A549 (cell line): ENCODE results near the gene DACT3.

Experiments used
- BHLHE40 ChIP-seq: IDR thresholded peaks from 2 replicates; pipeline ENCODE4 v1.6.1; 2012; ENCODE audit warnings: low read depth, low read length, inconsistent platforms
- CEBPB ChIP-seq, 2 experiments: fragments of >200 bp in 1 of 2; sonication (Bioruptor Twin) in 1 of 2; formaldehyde crosslinking in 1 of 2; IDR thresholded peaks; 2 replicates each; pipeline ENCODE4 v1.6.1; 2012 to 2016
- ESRRA ChIP-seq: fragments of 150-350 bp; IDR thresholded peaks from 2 replicates; pipeline ENCODE4 v1.6.1; 2014; ENCODE audit warnings: mild to moderate bottlenecking, low read length, borderline replicate concordance
- HDAC2 ChIP-seq: fragments of 200-600 bp; sonication (generic); IDR thresholded peaks from 2 replicates; pipeline ENCODE4 v1.6.1; 2016
- KDM1A ChIP-seq: fragments of 200-600 bp; sonication (generic); IDR thresholded peaks from 2 replicates; pipeline ENCODE4 v1.6.1; 2016; ENCODE audit warnings: low read depth, mild to moderate bottlenecking
- MAZ ChIP-seq: fragments of 150-350 bp; IDR thresholded peaks from 2 replicates; pipeline ENCODE4 v1.6.1; 2014; ENCODE audit warnings: antibody characterized with exemption, low read depth, low read length, borderline replicate concordance
- NFE2L2 ChIP-seq: fragments of 150-350 bp; conservative IDR thresholded peaks from 2 replicates; pipeline ENCODE4 v1.6.1; 2014; ENCODE audit warnings: low read length
- POLR2A ChIP-seq: IDR thresholded peaks from 2 replicates; pipeline ENCODE4 v1.6.1; 2012; ENCODE audit warnings: mild to moderate bottlenecking, low read length
- POLR2AphosphoS2 ChIP-seq: conservative IDR thresholded peaks from 2 replicates; pipeline ENCODE4 v1.6.1; 2012; ENCODE audit warnings: low read length, improper control_type of control experiment, inconsistent platforms
- SREBF2 ChIP-seq: fragments of 450-650 bp; IDR thresholded peaks from 2 replicates; pipeline ENCODE4 v1.6.1; 2014; ENCODE audit warnings: mild to moderate bottlenecking, moderate library complexity
- TP53 ChIP-seq: fragments of 250-450 bp; sonication (Bioruptor Pico); IDR thresholded peaks from 2 replicates; pipeline ENCODE4 v1.5.0; 2021; ENCODE audit warnings: mild to moderate bottlenecking, moderate library complexity
- TF ChIP-seq, protein P1 (sequence below): fragments of >200 bp; sonication (Bioruptor Twin); formaldehyde crosslinking; IDR thresholded peaks from 3 replicates; pipeline ENCODE4 v1.5.1; 2016
- TF ChIP-seq, protein P2 (sequence below): fragments of 450-650 bp; IDR thresholded peaks from 2 replicates; pipeline ENCODE4 v1.6.1; 2014; ENCODE audit warnings: antibody characterized with exemption
- TF ChIP-seq, protein P3 (sequence below): fragments of 250-450 bp; sonication (Bioruptor Pico); IDR thresholded peaks from 2 replicates; pipeline ENCODE4 v1.5.0; 2021; ENCODE audit warnings: mild to moderate bottlenecking, moderate library complexity, borderline replicate concordance

DNA sequence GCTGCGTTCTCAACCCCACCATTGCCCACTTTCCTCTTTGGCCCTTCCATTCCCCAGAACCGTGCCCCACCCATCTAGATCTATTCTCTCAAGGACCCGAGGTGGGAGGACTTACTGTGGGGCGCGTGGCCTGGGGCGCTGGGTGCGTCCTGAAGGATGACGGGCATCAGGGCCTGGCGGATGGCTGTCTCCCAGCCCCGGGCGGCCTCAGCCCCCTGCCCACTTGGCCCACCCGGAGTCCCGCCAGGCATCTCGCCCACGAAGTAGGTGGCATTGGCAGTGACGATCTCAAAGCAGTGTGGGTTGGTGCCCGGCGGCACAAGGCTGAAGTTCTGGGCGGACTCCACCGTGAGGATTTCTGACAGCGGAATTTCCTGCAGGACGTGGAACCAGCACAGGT, 32.8 kb upstream of the DACT3 start:
- TF ChIP-seq HDAC2 (no peak), CEBPB (IDR thresholded peaks at IDR 0.05) (no peak), NFE2L2 (no peak), POLR2A (no peak), MAZ (no peak), TP53 (CRISPR knock-in tag) (no peak), POLR2AphosphoS2 (no peak), BHLHE40 (no peak), ESRRA (no peak), KDM1A (no peak), SREBF2 (no peak)
- TF ChIP-seq, protein P1, sequence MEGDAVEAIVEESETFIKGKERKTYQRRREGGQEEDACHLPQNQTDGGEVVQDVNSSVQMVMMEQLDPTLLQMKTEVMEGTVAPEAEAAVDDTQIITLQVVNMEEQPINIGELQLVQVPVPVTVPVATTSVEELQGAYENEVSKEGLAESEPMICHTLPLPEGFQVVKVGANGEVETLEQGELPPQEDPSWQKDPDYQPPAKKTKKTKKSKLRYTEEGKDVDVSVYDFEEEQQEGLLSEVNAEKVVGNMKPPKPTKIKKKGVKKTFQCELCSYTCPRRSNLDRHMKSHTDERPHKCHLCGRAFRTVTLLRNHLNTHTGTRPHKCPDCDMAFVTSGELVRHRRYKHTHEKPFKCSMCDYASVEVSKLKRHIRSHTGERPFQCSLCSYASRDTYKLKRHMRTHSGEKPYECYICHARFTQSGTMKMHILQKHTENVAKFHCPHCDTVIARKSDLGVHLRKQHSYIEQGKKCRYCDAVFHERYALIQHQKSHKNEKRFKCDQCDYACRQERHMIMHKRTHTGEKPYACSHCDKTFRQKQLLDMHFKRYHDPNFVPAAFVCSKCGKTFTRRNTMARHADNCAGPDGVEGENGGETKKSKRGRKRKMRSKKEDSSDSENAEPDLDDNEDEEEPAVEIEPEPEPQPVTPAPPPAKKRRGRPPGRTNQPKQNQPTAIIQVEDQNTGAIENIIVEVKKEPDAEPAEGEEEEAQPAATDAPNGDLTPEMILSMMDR = no peak
- TF ChIP-seq, protein P2, sequence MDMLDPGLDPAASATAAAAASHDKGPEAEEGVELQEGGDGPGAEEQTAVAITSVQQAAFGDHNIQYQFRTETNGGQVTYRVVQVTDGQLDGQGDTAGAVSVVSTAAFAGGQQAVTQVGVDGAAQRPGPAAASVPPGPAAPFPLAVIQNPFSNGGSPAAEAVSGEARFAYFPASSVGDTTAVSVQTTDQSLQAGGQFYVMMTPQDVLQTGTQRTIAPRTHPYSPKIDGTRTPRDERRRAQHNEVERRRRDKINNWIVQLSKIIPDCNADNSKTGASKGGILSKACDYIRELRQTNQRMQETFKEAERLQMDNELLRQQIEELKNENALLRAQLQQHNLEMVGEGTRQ = no peak
- TF ChIP-seq, protein P3, sequence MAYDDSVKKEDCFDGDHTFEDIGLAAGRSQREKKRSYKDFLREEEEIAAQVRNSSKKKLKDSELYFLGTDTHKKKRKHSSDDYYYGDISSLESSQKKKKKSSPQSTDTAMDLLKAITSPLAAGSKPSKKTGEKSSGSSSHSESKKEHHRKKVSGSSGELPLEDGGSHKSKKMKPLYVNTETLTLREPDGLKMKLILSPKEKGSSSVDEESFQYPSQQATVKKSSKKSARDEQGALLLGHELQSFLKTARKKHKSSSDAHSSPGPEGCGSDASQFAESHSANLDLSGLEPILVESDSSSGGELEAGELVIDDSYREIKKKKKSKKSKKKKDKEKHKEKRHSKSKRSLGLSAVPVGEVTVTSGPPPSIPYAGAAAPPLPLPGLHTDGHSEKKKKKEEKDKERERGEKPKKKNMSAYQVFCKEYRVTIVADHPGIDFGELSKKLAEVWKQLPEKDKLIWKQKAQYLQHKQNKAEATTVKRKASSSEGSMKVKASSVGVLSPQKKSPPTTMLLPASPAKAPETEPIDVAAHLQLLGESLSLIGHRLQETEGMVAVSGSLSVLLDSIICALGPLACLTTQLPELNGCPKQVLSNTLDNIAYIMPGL = no peak
